Hepatocyte (in vitro differentiated cells): Measurements from ENCODE around the gene HOXC11.

Experiments
- EZH2 ChIP-seq: fragments of 200-600 bp; sonication (generic); IDR thresholded peaks from 2 replicates; pipeline ENCODE4 v1.6.1; 2016; ENCODE audit warnings: antibody characterized with exemption, mild to moderate bottlenecking, borderline replicate concordance
- EZH2phosphoT487 ChIP-seq: fragments of 200-600 bp; sonication (generic); IDR thresholded peaks from one replicate; pipeline ENCODE4 v1.6.1; 2018; ENCODE audit warnings: antibody characterized with exemption, mild to moderate bottlenecking, low read depth, moderate library complexity; ENCODE audit not compliant: unreplicated experiment, severe bottlenecking
- TF ChIP-seq, protein P1 (sequence below): fragments of 200-600 bp; sonication (generic); IDR thresholded peaks from 2 replicates; pipeline ENCODE4 v1.5.1; 2016; ENCODE audit warnings: antibody characterized with exemption, mild to moderate bottlenecking; ENCODE audit not compliant: poor library complexity

DNA sequence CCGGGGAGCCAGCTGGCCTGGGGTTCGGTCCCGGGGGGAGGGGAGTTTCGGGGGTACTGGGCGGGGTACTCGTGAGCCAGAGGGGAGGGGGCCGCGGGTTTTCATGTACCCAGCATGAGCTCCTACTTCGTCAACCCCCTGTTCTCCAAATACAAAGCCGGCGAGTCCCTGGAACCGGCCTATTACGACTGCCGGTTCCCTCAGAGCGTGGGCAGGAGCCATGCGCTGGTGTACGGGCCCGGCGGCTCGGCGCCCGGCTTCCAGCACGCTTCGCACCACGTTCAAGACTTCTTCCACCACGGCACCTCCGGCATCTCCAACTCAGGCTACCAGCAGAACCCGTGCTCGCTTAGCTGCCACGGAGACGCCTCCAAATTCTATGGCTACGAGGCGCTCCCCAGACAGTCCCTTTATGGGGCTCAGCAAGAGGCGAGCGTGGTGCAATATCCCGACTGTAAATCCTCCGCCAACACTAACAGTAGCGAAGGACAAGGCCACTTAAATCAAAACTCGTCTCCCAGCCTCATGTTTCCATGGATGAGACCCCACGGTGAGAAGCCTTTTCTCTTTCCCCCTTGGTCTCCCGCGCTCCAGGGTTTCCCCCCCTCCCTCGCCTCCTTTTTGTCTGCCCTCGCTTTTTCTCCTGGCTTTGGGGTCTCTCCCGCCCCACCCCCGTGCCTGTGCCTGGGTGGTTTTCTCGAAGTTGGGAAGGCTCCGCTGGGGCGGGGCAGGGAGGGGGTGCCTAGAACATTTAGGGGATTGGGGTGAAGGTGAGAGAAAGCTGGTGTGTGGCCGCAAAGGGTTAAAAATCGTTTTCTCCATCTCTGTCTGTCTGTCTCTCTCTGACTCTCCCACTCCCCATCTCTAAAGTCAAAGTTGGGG lies 36.5 kb downstream of the HOXC11 start:
- TF ChIP-seq, protein P1, sequence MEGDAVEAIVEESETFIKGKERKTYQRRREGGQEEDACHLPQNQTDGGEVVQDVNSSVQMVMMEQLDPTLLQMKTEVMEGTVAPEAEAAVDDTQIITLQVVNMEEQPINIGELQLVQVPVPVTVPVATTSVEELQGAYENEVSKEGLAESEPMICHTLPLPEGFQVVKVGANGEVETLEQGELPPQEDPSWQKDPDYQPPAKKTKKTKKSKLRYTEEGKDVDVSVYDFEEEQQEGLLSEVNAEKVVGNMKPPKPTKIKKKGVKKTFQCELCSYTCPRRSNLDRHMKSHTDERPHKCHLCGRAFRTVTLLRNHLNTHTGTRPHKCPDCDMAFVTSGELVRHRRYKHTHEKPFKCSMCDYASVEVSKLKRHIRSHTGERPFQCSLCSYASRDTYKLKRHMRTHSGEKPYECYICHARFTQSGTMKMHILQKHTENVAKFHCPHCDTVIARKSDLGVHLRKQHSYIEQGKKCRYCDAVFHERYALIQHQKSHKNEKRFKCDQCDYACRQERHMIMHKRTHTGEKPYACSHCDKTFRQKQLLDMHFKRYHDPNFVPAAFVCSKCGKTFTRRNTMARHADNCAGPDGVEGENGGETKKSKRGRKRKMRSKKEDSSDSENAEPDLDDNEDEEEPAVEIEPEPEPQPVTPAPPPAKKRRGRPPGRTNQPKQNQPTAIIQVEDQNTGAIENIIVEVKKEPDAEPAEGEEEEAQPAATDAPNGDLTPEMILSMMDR = no peak
- TF ChIP-seq EZH2 (peak; percentile 92), EZH2phosphoT487 (no peak)
